NCI-H748 (cell line): ENCODE measurements around the gene RIOX2.
A peak's percentile ranks its signal among the peaks of the same experiment; 100 is the strongest.

Source experiments
- DNase-seq: peaks from one replicate; lab custom pipeline; 2025; ENCODE audit not compliant: unreplicated experiment; lab: John Stamatoyannopoulos, UW

RIOX2 gene

DNA sequence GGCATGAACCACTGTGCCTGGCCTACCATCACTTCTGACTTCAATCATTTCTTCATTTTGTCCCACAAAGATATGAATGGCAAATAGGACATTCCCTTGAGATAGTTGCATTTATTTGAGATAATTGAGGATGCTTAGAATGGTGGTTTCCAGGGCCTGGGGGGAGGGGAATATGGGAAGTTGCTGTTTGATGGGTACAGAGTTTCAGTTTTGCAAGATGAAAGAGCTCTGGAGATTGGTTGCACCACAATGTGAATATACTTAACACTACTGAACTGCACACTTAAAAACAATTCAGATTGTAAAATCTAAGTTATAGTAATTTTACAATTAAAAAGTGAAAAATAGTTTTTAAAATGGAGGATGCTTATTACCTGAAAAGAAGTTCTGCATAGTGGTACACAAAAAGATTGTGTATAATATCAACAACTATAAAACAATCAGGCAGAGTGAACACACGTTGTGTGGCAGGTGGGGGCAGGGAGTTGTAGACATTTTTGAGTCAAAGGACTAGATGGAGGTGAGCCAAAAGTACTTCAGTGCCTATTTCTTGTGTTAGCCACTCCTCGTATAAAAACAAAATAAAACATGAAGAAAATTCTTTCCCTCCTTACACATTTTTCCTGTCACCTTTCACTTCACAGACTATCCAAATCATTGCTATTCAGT lies 18.5 kb upstream of the RIOX2 start:
- no peak for DNase-seq

DNA sequence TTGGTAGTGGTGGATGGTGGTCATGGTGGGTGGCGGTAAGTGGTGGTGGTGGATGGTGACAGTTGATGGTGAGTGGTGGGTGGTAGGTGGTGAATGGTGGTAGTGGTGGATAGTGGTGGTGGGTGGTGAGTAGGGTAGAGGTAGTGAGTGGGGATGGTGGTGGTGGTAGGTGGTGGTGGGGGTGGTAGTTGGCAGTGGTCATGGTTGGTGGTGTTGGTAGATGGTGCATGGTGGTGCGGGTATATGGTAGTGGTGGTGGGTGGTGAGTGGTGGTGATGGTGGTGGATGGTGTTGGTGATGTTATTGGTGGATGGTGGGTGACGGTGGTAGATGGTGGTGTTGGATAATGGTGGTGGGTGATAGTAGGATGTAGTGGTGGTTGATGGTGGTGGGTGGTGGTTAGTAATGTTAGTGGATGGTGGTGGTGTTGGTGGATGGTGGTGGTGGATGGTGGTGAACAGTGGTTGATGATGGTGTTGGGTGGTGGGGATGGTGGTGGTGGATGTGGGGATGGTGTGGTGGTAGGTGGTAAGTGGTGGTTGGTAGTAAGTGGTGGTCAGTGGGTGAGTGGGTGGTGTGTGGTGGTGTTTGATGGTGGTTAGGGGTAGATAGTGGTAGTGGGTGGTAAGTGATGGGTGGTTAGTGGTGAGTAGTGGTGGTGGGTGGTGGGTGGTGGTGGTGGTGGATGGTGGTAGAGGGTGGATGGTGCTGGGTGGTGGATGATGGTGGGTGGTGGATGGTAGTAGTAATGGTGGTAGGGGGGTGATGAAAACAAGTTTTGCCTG lies 16.7 kb upstream of the RIOX2 start:
- no peak for DNase-seq

DNA sequence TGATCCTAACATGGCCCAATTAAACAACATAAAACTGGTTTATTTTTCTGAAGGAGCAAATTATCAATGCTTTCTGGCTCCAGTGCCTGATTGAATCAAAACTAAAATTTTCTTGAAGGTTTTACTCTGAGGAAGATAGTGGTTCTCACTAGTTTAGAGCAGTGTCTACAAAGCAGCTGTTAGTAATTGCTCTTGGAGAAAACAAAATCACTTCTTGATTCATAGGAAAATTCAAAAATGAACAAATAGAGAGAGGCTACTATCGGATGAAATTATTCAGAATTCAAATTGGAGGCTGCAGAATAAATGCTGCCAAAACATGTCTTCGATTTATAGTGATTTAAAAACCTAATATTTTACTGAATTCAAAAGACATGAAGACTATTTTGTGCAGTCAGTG lies 15.1 kb upstream of the RIOX2 start:
- DNase-seq, result no peak

DNA sequence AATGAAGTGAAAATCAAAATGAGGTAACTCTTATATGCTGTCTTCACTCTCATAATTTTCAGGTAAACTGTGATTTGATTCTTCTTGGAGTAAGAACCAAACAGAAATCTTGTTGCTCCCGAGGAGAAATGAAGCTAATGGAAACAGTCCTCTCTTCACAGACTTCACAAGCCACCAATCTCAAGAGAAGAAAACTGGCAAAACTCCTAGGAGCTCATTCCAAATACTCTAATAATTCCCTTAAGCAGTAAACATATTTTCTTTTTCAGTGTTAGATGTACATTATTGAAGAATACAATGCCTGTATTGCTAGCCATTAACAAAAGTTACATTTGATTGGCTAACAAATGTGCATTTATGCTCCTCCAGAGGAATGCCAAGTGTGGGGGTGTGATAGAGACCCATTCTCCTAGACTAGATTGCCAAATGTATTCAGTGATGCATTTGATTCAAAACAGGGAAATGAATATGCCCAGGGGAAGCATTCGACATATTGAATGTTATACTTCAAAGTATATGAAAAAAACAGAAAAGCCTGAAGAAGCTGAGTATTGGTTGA lies 11.8 kb upstream of the RIOX2 start:
- no peak for DNase-seq

DNA sequence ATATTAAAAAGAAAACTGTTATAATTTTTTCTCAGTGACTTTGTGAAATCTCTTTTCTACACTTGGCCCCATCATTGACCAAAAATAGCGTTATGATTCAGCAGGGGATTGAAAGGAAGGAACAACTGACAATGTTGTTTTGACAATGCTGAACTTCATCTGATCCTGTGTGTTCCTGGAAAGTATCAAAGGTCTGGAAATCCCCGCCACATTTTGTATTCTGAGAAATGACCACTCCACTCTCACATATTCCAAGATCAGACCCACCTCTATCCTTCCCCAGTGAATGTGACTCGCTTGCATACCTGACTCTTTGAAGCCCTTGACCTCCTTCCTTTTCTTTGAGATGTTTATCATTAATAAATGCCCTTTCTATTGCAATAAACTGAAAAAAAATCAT lies 9.7 kb upstream of the RIOX2 start:
- no peak for DNase-seq

DNA sequence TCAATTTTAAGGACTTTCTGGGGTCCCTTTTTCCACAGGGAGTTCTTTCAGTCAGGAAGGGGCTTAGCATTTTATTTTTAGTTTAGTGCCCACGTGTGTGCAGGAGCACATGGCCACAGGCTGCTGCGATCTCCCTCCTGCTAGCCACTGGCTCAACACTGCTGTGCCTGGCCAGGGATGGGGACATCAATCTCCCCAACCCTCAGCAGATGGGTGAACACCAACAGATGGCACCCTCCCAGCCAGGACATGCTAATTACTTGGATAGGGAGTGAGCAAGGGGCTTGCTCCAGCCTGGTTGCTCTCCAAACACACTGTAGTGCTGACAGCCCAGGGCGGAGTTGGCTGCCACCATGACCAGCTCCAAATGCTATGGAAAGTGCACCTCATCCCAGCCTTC lies 7.4 kb upstream of the RIOX2 start:
- DNase-seq, result no peak

DNA sequence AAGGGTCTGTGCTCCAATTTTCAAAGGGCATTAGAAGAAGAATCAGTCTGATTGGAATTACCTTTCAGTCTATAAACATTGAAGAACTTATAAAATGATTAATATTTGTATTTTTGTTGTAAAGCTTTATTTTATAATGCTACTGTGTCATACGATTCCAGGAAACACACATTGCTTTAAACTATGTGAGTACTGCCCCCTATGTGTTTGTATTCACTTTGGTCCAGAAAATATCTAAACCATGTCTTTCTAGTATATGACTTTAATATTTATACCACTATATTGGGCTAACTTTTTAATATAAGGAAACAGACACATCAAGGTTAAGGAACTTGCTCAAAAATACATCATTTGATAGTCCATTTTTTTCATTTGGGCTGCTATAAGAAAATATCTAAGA lies 3.2 kb upstream of the RIOX2 start:
- DNase-seq, result no peak

DNA sequence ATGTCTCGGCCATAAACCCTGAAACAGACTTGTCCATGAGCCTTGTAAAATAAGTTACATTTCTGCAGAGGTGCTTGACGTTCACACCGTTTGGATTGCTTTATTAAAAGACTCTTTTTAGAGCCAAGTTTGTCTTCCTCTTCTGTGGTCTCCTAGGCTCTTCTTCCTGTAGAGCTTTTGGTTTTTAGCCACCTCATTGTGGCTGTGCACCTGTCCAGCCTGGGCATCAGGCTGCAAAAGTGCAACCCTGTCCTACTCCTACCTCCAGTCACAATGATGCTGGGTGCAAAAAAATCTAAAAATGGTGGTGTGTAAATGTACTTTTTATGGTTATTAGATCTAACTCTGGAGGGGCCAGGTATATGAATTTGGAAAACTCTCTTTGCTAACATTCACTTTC lies 2.8 kb upstream of the RIOX2 start:
- DNase-seq, result no peak

DNA sequence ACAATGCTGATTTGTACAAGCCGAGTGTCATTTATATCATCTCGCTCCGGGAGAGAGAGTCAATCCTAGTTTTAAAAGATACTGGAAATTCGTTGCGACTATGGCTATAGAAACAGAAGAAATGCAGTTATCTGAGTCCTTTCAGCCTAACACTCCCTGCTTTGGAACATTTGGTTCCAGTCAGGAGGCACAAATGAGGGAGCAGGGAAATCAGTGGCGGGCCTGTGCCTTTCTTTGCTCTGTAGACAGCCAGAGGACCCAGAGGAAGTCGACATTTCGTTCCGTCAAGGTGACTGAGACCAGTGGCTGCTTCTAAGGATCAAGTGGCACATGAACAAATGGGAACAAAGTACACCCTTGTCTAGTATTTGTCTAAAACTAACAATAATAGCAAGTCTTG lies 745 bp upstream of the RIOX2 start:
- DNase-seq, result no peak

DNA sequence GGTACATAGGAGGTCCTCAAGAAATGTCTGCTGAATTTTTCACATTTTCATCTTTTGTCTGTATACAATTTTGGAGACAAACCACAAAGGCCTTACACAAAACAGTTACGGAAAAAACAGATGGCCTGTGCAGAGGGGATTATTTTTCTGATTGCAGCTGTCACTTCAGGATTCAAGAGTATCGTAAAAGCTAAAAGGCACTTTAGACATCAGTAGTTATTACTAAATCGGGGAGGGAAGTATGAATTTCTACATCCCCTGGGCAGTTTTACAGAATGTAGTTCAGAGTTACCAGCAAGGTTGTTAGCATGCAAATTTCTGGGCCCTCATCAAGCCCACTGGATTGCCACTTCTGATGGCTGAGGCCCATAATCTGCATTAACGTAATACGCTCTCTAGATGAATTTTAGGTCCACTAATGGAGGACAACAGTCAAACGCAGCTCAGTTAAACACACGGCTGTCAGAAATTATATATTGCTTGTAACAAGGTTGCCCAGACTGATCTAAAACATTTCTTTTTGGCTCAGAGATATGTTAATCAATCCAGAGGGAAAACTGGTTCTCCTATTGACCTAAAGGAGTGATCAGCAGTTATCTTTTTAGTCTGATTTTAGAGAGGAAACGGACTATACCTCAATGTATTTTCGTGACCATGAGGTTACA lies 1.1 kb downstream of the RIOX2 start:
- peak; percentile 2 for DNase-seq

DNA sequence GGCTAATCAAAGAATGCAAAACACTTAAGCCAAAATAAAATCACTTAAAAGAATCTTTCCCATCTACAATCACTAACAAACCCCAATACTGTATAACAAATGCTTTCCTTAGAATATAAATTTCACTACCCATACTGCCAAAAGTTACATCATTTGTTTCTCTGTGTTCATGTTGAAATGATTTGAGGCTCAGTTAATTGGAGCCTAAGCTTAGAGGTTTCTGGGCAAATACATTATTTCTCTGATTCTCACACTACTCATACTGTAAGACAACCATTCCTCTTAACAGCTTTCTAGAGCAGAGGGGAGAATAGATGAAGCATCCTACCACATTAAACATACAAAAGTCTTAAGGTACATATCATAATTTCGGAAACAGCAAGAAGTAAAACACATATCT lies 2.1 kb downstream of the RIOX2 start:
- no peak for DNase-seq

DNA sequence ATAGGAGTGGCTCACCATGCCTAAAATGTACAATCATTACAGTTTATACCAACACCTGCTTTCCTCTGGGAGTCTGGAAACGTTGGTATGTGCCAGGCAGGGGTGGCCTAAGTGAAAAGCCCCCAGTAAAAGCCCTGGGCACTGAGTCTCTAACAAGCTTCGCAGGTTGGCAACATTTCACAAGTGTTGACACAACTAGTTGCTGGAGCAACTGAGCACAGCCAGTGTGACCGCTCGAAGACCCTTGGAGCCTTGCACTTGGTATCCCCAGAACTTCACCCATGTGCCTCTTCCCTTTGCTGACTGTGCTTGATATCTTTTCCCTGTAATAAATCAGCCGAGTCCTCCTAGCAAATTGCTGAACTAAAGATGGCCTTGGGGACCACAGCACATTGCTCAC lies 2.7 kb downstream of the RIOX2 start:
- DNase-seq, result no peak

DNA sequence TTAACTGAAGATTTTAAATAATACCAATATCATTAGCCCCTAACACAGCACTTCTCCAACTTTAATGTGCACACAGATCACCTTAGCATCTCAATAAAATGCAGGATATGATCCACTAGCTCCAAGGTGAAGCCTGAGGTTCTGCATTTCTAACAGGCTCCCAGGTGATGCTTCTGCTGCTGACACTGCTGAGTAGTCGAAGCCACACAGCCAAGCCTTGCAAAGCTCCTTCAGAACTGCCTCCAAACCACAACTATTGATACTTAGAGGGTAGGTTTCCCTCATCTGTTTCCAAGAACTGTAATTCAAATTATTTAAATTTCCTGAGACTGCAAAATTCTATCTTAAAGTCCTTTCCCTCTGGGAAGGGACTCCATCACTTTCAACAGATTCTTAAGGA lies 3.9 kb downstream of the RIOX2 start:
- DNase-seq, result no peak

DNA sequence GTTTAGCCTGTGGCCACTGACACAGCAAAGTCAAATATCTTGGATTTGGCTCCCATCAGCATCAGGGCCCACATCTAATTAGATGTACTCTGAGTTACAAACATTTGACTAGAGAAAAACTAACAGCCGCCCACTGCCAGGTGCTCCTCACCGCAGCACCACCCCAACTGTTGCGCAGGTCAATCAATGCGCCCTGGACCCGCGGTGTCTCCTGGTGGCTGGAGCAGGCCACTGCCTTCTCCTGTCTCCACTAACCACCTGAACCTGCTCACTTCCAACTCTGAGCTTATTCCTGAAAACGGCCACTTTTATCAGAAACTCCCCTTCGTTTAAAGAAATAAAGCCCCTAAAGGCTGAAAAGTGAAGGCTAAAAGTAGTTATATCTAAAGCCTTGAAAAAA lies 4.3 kb downstream of the RIOX2 start:
- DNase-seq, result peak; percentile 45

DNA sequence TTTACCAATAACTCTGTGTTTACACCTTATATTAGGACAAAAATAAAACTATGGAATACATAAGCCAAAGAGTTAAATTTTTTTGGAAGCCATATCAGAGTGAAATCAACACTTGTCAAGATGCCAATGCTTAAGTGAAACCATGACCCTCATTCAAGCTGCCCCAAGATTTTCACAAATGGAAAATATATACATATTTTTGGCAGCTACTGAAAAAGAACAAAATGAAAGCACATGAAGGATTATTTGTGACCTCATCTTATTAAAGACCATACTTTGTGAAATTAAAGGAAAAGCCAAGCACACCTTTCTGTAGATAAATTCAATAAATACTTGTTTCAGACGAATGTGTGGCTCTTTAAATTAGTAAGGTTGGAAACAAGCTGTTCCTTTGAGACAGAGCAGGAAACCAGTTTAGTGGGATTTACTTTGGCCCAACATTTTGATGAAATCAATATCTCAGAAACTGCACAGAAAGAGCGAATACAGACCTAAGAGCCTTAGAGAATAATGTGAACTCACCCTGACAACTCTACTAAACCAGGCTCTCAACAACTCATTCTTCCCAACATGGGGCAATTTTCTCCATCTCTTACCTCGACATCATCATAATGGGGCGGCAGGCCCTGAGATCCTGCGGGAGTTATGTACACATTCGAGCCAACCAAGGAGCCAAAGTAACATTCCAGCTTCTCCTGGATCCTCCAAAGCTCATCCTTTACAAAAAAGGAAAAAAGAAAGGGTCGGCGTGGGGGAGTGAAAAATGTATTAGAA lies 11.1 kb downstream of the RIOX2 start:
- DNase-seq, result no peak

DNA sequence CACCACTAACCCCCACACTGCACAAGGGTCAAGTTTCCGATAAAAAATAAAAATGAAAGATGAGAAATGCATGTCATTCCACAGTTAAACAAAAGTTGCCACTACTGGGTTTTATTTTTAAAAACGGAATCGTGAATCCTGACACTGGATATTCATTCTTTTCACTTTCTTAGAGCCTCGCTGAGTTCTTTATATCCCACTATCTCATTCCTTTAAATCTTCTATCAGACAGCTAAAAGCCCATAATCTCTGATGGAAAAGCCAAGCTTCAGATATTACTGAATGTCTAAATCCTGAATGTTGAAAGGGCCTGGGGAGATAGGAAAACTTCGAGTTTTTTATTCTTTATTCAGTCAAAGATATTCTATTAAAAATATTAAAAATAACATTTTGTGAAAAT lies 11.7 kb downstream of the RIOX2 start:
- no peak for DNase-seq

DNA sequence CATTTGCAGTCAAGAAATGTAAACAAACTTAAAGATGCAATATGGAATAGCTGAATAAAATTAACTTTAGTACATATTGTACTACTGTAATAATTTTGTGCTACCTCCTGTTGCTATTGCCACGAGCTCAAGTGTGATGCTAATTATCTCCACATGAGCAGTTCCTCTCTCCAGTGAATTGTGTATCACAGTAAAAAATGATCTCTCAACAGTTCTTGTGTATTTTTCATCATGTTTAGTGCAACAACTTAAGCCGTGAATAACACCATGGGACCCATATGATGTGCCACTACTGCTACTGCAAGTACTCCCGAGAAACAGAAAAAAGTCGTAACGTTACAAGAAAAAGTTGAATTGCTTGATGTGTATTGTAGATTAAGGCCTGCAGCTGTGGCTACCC lies 12.4 kb downstream of the RIOX2 start:
- DNase-seq, result peak; percentile 37

DNA sequence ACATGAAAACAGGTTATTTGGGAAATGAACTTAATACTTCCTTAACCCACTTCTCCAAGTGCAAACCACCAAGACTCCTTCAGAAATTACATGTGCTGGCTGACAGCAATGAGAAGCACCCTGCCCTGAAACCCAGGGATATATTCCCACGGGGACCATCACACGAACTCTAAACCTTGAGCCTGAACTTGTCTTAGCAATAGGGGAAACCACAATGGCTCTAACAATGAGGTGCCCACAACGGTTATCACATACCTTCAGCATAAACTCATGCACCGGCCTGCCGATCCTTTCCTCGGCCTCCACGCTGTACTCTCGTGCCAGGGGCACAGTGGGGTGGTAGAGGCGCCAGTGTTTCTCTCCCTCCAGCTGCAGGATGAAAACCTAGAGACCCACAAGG lies 13.4 kb downstream of the RIOX2 start:
- DNase-seq, result no peak

DNA sequence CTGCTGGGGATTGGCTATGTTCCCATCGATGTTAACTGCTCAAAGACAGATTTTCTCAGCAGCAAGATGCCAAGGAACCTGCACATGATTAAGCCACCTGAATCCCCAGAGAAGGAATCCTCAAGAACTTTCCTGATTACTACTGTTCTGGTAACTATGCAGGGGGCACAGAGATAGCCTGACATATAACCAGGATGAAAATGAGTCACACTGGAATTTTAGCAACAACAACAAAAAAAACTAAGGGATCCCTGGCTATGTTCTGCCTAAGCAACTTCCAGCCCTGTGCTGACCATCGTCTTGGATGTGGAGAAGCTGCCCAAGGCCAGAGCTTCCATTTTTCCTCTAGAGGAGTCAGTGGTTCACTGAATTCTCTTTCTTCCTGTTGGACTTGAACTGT lies 13.8 kb downstream of the RIOX2 start:
- no peak for DNase-seq

DNA sequence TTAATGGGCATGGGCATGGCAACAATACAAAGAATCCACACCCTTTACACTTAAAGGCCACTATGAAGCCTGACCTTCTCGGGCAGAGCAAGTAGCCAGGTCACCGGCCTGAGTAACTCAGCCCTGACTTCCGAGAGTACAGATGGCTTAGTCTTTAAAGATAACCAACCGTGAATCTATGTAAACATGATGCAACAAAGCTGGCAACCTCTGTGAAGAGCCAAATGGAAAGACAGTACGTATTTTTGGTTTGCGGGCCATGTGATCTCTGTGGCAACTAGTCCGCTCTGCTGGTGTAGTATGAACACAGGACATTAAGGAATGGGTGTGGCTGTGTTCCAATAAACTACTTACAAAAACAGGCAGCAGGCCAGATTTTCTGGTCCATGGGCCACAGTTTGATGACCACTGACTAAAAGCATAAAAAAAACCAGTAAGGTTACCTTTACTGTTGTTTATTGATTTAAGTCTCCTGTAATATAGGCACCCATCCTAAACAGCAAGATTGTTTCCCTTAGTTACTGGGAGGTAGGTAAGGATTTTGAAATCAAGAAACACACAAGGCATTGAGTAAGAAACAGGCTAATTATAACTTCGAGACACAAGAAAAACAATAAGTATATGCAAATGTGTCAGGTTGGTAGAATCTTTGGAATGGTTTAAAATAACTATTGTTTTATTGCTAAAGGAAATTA lies 14.5 kb downstream of the RIOX2 start:
- DNase-seq, result peak; percentile 90

DNA sequence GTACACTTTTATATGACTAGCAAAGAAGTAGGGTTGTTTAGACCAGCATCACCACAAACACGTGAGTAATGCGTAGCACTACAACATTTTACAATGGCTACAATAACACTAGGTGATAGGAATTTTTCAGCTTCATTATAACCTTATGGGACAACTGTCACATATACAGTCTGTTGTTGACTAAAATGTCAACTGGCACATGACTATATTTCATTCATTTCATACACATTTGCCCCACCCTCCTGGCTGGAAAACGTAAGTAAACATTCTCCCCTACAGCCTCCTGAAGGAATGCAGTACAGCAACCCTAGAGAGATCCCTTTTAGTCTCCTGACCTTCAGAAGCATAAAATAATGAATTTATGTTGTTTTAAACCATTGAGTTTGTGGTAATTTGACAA lies 16.2 kb downstream of the RIOX2 start:
- no peak for DNase-seq
